Endothelial cell (in vitro differentiated cells): Measurements from ENCODE around the gene TAF6. TPM values are rescaled to one million over a fixed set of nuclear protein-coding genes. Genes with fewer than 3 reads are reported as not detected.

ENCODE experiments used
- DNase-seq: peaks from one replicate; pipeline ENCODE4 v3.0.0; 2021; ENCODE audit warnings: low spot score
- H3K27ac Mint-ChIP-seq: one replicate; pipeline ENCODE4 v1.8.0; 2021; ENCODE audit warnings: mixed read lengths, inconsistent platforms; ENCODE audit not compliant: unreplicated experiment
- H3K27me3 Mint-ChIP-seq: one replicate; pipeline ENCODE4 v1.8.0; 2021; ENCODE audit warnings: mild to moderate bottlenecking, moderate library complexity, mixed read lengths, inconsistent platforms; ENCODE audit not compliant: unreplicated experiment
- H3K36me3 Mint-ChIP-seq: one replicate; pipeline ENCODE4 v1.8.0; 2021; ENCODE audit warnings: mild to moderate bottlenecking, low read depth, mixed read lengths, inconsistent platforms; ENCODE audit not compliant: unreplicated experiment
- H3K4me1 Mint-ChIP-seq: one replicate; pipeline ENCODE4 v1.8.0; 2021; ENCODE audit warnings: mild to moderate bottlenecking, mixed read lengths, inconsistent platforms; ENCODE audit not compliant: unreplicated experiment
- H3K4me3 Mint-ChIP-seq: one replicate; pipeline ENCODE4 v1.8.0; 2021; ENCODE audit warnings: mild to moderate bottlenecking, mixed read lengths, inconsistent platforms; ENCODE audit not compliant: unreplicated experiment
- H3K9me3 Mint-ChIP-seq: one replicate; pipeline ENCODE4 v1.8.0; 2021; ENCODE audit warnings: mixed read lengths, inconsistent platforms; ENCODE audit not compliant: unreplicated experiment
- total RNA-seq: library from RNA; stranded (reverse); fragmentation: NEBNext Ultra II Directional; extraction: Animal tissue kit (Norgen Biotek cat#: 25700); gene quantifications from one replicate; pipeline ENCODE4 v1.2.1, GENCODE V29; 2021; ENCODE audit not compliant: unreplicated experiment
- TF ChIP-seq, protein P1 (sequence below): fragments of 200-600 bp; sonication (generic); IDR thresholded peaks from one replicate; pipeline ENCODE4 v1.5.0; 2021; ENCODE audit warnings: antibody characterized with exemption; ENCODE audit not compliant: unreplicated experiment

TAF6 gene
- total RNA-seq, 1 donor from 2014 or later: 71.8 TPM

DNA sequence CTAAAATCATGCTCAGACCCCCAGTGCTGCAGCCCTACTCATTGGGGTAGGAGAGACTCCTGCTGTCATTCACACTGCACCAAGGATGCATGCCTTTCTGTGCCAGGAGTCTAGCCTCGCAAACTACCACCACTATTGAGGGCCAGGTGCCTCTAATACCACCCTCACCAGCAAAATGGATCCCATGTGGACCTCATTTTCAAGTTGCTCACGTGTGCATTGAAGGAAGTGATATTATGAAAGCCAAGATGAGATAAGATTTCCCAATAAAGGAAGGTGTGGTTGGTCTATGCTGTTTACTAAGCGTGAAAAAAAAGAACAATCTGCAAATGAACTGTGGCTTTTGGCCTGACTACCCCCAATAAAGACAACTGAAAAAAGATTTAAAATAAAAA is 22.4 kb upstream of the TAF6 start:
- TF ChIP-seq, protein P1, sequence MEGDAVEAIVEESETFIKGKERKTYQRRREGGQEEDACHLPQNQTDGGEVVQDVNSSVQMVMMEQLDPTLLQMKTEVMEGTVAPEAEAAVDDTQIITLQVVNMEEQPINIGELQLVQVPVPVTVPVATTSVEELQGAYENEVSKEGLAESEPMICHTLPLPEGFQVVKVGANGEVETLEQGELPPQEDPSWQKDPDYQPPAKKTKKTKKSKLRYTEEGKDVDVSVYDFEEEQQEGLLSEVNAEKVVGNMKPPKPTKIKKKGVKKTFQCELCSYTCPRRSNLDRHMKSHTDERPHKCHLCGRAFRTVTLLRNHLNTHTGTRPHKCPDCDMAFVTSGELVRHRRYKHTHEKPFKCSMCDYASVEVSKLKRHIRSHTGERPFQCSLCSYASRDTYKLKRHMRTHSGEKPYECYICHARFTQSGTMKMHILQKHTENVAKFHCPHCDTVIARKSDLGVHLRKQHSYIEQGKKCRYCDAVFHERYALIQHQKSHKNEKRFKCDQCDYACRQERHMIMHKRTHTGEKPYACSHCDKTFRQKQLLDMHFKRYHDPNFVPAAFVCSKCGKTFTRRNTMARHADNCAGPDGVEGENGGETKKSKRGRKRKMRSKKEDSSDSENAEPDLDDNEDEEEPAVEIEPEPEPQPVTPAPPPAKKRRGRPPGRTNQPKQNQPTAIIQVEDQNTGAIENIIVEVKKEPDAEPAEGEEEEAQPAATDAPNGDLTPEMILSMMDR: no peak
- Mint-ChIP-seq H3K4me1 (no peaks in the 10 kb centered on the region), H3K36me3 (no peaks in the 10 kb centered on the region), H3K27ac (no peak overlapping the region), H3K27me3 (no peaks in the 10 kb centered on the region), H3K4me3 (no peak overlapping the region), H3K9me3 (no peaks in the 10 kb centered on the region)
- DNase-seq: no peak

DNA sequence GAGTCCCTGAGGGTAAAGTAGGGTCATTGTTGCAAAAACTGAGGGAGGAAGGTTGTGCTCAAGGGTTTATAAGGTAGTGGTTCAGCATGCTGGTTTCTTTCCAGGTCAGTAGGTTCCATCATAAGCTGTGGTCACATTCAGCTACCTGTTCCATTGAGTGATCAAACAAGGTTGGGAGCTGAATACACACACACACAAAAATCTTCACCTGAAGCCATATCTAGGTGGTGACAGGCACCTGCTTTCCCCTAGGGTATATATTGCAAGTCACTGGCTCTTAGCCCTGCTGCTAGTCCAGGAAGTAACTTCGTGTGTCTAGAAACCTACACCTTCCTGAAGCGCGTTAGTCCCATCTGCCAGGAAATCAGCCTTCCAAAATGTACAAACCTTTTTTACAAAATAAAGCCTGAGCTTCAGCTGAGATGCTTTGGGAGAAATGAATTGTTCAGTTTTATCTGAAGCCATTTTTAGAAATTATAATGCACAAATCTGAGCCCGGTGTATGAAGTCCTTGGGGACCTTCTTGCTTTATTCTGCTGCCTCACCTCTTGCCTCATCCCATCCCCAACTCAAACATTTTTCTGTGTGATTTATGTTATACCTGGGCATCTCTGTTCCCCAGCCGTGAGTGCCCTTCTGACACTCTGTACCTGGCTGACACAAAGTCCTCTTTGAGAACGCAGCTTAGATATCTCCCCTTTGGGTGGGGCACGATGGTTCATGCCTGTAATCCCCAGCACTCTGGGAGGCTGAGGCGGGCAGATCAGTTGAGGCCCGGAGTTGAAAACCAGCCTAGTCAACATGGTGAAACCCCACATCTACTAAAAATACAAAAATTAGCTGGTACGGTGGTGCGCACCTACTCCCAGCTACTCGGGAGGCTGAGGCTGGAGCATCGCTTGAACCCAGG is 18.9 kb upstream of the TAF6 start:
- Mint-ChIP-seq H3K27me3 (no peaks in the 10 kb centered on the region), H3K4me3 (no peak overlapping the region), H3K36me3 (no peaks in the 10 kb centered on the region), H3K9me3 (no peaks in the 10 kb centered on the region), H3K4me1 (no peaks in the 10 kb centered on the region), H3K27ac (no peak overlapping the region)
- DNase-seq: no peak
- TF ChIP-seq, protein P1: no peak

DNA sequence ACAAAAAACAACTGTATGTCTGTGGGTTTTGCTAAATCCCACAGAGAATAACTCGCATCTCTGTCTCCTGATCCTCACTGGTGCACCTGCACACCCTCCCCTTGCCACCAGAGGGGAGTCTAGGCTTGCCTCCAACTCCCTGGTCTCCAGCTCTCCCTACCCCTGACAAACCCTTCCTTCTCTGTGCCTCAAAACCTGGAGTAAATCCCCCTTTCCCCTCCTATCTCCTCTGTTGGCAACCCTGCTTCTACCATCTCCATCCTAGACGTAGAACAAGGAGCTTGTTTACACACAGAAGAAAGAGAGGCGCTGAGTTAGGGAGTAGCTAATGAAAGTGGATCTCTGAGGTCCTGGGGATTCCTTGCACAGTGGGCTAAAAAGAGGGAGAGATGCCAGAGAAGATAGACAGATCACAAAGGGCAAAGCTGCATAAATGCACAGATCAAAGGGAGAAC is 13.6 kb upstream of the TAF6 start:
- Mint-ChIP-seq H3K4me1 (peaks cover 3% of the 10 kb centered on the region), H3K27ac (no peak overlapping the region), H3K9me3 (no peaks in the 10 kb centered on the region), H3K27me3 (no peaks in the 10 kb centered on the region), H3K36me3 (no peaks in the 10 kb centered on the region), H3K4me3 (peak overlapping the region; percentile 49)
- TF ChIP-seq, protein P1: peak; percentile 58
- peak; percentile 70 for DNase-seq

DNA sequence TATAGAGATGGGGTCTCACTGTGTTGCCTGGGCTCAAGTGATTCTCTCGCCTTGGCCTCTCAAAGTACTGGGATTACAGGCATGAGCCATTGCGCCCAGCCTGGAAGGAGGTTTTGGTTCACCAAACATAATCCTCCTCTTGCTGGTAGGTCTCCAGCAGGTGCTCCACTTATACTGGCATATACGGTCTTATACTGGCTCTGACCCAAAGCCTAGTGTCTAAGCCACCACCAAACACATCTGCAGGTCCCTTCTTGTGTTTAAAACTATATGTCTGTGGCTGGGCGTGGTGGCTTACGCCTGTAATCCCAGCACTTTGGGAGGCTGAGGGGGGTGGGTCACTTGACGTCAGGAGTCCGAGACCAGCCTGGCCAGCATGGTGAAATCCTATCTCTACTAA is 13.0 kb upstream of the TAF6 start:
- Mint-ChIP-seq H3K27ac (no peak overlapping the region), H3K36me3 (no peaks in the 10 kb centered on the region), H3K4me3 (no peak overlapping the region), H3K9me3 (no peaks in the 10 kb centered on the region), H3K27me3 (no peaks in the 10 kb centered on the region), H3K4me1 (peaks cover 3% of the 10 kb centered on the region)
- TF ChIP-seq, protein P1: no peak
- DNase-seq: no peak
